GM10248 (cell line): ENCODE results near the gene AVPR2.
A peak's percentile ranks its signal among the peaks of the same experiment; 100 is the strongest.

Experiments
- CTCF ChIA-PET: fragments of 300-600 bp; sonication (Branson Sonifier 250); formaldehyde crosslinking; extraction: SDS; loops from one replicate; lab custom pipeline; 2021; ENCODE audit warnings: antibody characterized with exemption; lab: Yijun Ruan, JAX
- POLR2A ChIA-PET: fragments of 350-650 bp; sonication (Branson Sonifier 250); formaldehyde crosslinking; extraction: SDS; loops from one replicate; lab custom pipeline; 2020; ENCODE audit warnings: antibody characterized with exemption; lab: Yijun Ruan, JAX
- DNase-seq: peaks from one replicate; pipeline ENCODE4 v3.0.0; 2012; ENCODE audit errors: extremely low spot score
- TF ChIP-seq, protein P1 (sequence below): IDR thresholded peaks from 2 replicates; pipeline ENCODE4 v1.5.1; 2012; ENCODE audit warnings: mild to moderate bottlenecking, low read depth; ENCODE audit errors: extremely low read depth, missing control alignments, control extremely low read depth

The AVPR2 gene

DNA sequence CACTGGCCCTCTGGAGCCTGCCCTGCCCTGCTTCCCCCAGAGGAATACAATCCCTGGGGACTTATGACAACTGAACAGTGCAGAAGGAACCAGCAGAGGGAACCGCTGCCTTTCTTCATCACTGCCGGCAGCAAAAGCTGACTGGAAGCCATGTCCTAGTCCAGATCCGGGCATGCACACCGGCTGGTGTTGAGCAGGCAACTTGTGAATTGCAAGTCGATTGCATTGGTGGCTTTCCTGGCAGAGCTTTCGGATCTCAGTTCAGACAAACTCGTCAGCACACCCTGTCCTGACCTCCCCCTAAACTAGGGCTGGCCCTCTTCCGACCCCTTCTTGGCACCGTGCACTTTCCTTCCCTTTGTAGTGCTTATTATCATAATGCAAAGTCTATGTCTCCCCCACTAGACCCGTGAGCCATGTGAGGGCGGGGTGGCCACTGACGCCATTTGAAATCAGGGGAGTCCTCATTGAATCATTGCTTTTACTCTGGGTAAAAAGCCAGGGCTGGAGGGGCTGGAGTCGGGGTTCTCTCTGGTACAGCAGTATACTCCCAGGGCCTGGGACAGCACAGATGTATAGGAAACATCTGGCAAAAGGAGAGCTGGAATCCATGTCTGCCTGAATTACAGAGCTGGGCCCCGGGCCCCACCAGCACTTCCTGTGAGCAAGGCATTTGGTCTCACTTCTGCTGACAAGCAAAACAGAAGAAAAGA is 19.8 kb downstream of the AVPR2 start:
- ChIA-PET POLR2A (interaction anchor here (0.8 kb wide), 1 partner anchor 23 kb away, joined by 3 read pairs; no protein-coding TSS in a partner anchor), CTCF (interaction anchor here (1.4 to 14.1 kb wide), 8 partner anchors 10 to 96 kb away, joined by 3 to 187 read pairs (median 8); partner anchors contain the start of genes NAA10 and RENBP)
- TF ChIP-seq, protein P1, sequence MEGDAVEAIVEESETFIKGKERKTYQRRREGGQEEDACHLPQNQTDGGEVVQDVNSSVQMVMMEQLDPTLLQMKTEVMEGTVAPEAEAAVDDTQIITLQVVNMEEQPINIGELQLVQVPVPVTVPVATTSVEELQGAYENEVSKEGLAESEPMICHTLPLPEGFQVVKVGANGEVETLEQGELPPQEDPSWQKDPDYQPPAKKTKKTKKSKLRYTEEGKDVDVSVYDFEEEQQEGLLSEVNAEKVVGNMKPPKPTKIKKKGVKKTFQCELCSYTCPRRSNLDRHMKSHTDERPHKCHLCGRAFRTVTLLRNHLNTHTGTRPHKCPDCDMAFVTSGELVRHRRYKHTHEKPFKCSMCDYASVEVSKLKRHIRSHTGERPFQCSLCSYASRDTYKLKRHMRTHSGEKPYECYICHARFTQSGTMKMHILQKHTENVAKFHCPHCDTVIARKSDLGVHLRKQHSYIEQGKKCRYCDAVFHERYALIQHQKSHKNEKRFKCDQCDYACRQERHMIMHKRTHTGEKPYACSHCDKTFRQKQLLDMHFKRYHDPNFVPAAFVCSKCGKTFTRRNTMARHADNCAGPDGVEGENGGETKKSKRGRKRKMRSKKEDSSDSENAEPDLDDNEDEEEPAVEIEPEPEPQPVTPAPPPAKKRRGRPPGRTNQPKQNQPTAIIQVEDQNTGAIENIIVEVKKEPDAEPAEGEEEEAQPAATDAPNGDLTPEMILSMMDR = peak; percentile 25
- no peak for DNase-seq

DNA sequence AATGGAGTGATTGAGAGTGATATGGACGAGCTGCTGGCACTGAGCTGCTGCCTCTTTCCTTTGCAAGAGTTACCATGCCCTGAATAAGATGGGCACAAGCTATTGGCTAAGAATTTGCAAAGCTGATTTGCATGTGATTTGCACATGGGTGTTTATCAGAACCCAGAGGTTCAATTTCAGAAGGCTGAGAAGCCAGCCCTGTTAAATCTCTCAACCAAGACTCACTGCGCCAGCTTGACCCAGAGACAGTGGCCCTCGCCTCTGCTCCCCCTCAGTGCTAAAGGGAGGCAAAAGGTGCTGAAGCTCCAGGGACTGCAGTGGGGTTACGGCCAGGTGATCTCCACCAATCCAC is 20.9 kb downstream of the AVPR2 start:
- no peak for DNase-seq
- ChIA-PET CTCF (interaction anchor here (0.6 to 14.1 kb wide), 10 partner anchors 9 to 448 kb away, joined by 3 to 187 read pairs (median 4); partner anchors contain the start of genes NAA10 and RENBP), POLR2A (interaction anchor here (0.8 kb wide), 1 partner anchor 22 kb away, joined by 3 read pairs; no protein-coding TSS in a partner anchor)
- TF ChIP-seq, protein P1 = no peak

DNA sequence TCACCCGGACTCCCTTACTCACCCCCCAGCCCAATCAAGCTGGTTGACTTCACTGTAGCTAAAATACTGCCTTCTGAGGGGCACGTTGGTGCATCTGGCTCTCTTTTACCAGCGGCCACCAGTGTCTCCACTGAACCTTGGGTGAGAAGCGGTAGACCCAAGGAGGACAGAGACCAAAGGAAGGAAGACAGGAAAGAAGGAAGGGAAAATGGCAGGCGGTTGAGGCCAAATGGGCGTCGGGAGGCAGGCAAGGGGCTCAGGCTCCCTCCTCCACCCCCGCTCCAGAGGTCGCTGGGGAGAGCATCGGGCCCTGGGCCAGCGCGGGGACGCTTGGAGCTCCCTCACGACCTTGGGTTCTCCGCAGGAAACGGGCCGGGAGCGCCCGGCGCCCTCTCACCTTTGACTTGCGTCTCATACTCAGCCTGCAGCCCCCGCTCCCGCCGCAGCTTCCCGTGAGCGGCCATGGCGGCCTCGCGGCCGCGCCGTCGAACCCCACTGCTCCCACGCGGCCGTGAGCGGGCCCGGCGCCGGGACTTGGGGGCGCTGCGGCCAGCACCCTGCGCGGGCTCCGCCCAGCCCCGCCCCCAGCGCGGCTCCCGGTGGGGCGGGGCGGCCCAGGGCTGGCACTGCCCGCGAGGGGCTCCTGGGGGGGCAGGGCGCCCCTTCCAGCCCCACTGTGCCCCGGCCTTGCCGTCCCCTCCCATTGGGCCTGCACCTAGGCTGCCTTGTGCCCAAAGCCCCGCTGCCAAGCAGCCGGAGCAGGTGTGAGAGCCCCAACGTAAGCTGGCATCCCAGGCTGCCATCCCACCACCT is 21.5 kb downstream of the AVPR2 start, which contains the start of gene ARHGAP4:
Gene ARHGAP4, minus strand, starts transcription at position 526 of the 813 bp plus-strand sequence. Its CDS starts 62 bp downstream, at position 464.
- ChIA-PET POLR2A (interaction anchor here (1.0 kb wide), 2 partner anchors 45 to 132 kb away, joined by 3 read pairs; partner anchors contain the start of genes IDH3G and SSR4), CTCF (interaction anchor here (0.6 to 14.1 kb wide), 9 partner anchors 8 to 448 kb away, joined by 3 to 187 read pairs (median 4); partner anchors contain the start of genes NAA10 and RENBP)
- peak; percentile 52 for DNase-seq
- TF ChIP-seq, protein P1 = peak; percentile 21

DNA sequence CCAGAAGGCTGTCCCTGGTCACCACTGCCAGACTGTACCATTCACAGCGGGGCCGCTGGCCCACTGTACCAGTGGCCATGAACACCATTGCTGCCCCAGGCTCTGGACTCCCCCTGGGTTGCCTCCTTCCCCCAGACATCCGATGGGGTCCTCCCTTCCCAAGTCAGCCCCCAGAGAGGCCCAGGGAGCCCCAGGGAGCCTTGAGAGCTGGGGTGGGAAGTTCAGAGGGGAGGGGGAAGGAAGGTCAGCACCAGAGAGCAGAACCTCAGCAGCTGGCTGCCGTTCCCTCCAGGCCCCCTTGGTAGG is 22.0 kb downstream of the AVPR2 start:
- TF ChIP-seq, protein P1 = no peak
- DNase-seq = no peak
- ChIA-PET POLR2A (interaction anchor here (1.0 kb wide), 2 partner anchors 44 to 133 kb away, joined by 3 read pairs; partner anchors contain the start of genes IDH3G and SSR4), CTCF (interaction anchor here (1.4 to 14.1 kb wide), 3 partner anchors 13 to 41 kb away, joined by 3 to 187 read pairs (median 10); partner anchors contain the start of gene RENBP)

DNA sequence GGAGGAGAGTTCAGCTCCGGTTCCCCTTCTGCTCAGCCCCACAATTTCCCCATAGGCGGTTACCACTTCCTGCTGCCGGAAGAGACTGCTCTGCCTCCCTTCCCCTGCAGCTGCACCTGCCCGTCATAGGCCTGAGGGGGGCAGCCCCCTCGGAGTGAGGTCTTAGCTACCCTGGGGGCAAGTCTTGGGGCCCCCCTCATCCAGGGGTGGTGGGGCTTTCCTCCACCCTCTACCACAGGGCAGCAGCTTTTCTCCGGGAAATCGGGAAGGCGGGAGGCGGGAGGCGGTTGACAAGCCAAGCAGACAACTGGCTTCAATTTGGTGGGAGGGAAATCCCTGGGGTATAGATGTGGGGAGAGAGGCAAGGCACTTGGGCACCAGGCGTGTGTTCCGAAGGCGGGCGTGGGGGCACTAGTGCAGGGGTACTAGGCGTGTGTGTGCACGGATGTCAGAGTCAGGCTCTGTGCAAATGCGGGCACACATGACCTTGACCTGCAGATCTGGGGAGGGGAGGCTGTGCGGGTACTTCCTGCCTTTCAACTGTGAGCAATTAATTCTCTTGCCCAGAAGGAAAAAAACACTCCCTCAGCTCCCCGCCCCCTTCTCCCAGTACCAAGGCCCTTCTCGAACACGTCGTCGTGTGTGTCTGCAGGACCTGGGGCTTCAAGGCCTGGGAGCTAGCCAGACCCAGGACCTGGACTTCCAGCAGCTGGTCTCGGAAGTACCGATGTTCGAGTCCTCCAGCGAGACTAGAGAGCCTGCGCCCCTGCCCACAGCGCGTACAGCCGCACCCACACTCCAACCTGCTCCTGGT is 22.6 kb downstream of the AVPR2 start:
- POLR2A ChIA-PET = interaction anchor here (1.0 kb wide), 2 partner anchors 44 to 133 kb away, joined by 3 read pairs; partner anchors contain the start of genes IDH3G and SSR4
- TF ChIP-seq, protein P1 = peak; percentile 15
- CTCF ChIA-PET = interaction anchor here (2.7 to 14.1 kb wide), 2 partner anchors 13 to 22 kb away, joined by 10 to 187 read pairs; partner anchors contain the start of gene RENBP
- peak; percentile 81 for DNase-seq

DNA sequence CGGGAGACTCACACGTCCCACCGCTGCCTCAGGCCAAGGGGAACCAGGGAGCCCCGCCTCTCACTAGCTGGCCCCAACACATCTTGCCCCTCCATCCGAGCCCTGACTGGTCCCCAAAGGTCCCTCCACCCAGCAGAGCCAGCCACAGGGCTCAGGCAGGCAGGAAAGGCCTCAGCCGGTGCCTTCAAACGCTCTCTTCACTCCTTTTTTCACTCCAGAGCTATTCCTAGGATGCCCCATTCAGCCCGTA is 23.1 kb downstream of the AVPR2 start:
- ChIA-PET POLR2A (no interaction called here), CTCF (interaction anchor here (14.1 kb wide), 1 partner anchor 21 kb away, joined by 187 read pairs; the partner anchor contains the start of gene RENBP)
- no peak for DNase-seq
- TF ChIP-seq, protein P1 = no peak
